Right atrium auricular region (tissue), 2 donors: Measurements from ENCODE around the gene XPNPEP2. TPM values are rescaled to one million over a fixed set of nuclear protein-coding genes. Genes with fewer than 3 reads are reported as not detected.

Experiments used
- DNase-seq: peaks from one replicate; pipeline ENCODE4 v3.0.0-alpha.2; 2019; ENCODE audit warnings: low spot score
- H3K27ac ChIP-seq, 2 donors: fragments of 200-600 bp; sonication (generic); 1 replicate in 1 of 2; 2 replicates in 1 of 2; pipeline ENCODE4 v1.5.1; 2016 to 2019
- H3K27me3 ChIP-seq, 2 donors: fragments of 200-600 bp; sonication (generic); one replicate each; pipeline versions ENCODE4 v1.5.1 to v1.6.0; 2017 to 2019
- H3K36me3 ChIP-seq: fragments of 200-600 bp; sonication (generic); one replicate; pipeline ENCODE4 v1.5.1; 2016
- H3K4me1 ChIP-seq, 2 donors: fragments of 200-600 bp; sonication (generic); one replicate each; pipeline versions ENCODE4 v1.5.1 to v1.6.0; 2017 to 2019
- H3K4me3 ChIP-seq, 2 donors: fragments of 200-600 bp; sonication (generic); 1 replicate in 1 of 2; 2 replicates in 1 of 2; pipeline ENCODE4 v1.5.1; 2017 to 2019; ENCODE audit warnings: mild to moderate bottlenecking in 1 of 2, moderate library complexity in 1 of 2
- H3K9me3 ChIP-seq, 2 donors: fragments of 200-600 bp; sonication (generic); one replicate each; pipeline ENCODE4 v1.5.1; 2019
- total RNA-seq, 2 donors: library from RNA; depleted of rRNA; stranded (reverse); fragments of >200 nt; gene quantifications; one replicate each; pipeline ENCODE4 v1.1.0, GENCODE V29; 2016
- TF ChIP-seq, protein P1 (sequence below), 2 donors: fragments of 200-600 bp; sonication (generic); IDR thresholded peaks; one replicate each; pipeline ENCODE4 v1.5.1; 2019; ENCODE audit warnings: antibody characterized with exemption in 2 of 2

Gene XPNPEP2
- total RNA-seq, 2 donors from 2014 or later = 2.0 to 3.5 TPM

DNA sequence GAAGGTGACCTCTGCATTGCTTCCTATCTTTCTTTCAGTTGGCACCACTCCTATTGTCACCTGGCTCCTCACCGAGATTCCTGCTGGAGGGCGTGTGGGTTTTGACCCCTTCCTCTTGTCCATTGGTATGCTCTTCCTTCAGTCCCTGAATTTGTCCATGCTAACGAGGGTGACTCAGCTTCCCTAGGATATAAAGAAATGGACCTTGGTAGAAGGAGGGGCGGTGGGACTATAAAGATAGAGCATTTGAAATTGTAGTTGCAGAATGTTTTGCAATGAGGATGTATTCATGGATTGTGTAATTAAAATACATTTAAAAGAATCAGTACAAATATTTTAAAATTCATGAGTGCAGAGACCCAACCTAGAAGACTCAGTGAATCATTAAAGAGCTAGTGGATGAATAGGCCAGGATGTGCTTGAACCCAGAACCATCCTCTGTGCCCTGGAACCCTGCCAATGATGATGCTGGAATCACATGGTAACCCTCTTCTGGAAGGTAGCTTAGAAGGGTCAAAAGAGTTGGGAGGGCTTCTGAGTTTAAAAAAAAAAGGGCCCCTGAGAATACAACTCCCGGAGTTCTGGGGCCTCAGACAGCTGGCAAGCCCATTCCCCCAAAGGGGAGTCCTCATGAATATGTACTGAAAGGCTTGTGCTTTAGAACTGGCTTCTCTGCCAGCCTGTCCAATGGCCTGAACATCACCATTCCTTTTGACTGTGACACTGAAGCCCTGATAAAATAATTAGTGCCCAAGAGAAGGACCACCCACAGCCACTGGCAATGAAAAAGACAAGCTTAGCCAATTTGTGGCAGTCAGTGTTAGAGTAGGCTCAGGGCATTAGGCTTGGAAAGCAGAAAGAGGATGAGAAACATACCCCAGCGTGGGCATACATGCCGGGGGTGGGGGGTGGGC is 8.0 kb downstream of the XPNPEP2 start:
- Histone ChIP-seq H3K4me1 (no peaks in the 10 kb centered on the region), H3K4me3 (no peak overlapping the region), H3K27me3 (no peaks in the 10 kb centered on the region), H3K27ac (no peak overlapping the region), H3K9me3 (no peaks in the 10 kb centered on the region), H3K36me3 (no peaks in the 10 kb centered on the region)
- no peak for DNase-seq
- TF ChIP-seq, protein P1, sequence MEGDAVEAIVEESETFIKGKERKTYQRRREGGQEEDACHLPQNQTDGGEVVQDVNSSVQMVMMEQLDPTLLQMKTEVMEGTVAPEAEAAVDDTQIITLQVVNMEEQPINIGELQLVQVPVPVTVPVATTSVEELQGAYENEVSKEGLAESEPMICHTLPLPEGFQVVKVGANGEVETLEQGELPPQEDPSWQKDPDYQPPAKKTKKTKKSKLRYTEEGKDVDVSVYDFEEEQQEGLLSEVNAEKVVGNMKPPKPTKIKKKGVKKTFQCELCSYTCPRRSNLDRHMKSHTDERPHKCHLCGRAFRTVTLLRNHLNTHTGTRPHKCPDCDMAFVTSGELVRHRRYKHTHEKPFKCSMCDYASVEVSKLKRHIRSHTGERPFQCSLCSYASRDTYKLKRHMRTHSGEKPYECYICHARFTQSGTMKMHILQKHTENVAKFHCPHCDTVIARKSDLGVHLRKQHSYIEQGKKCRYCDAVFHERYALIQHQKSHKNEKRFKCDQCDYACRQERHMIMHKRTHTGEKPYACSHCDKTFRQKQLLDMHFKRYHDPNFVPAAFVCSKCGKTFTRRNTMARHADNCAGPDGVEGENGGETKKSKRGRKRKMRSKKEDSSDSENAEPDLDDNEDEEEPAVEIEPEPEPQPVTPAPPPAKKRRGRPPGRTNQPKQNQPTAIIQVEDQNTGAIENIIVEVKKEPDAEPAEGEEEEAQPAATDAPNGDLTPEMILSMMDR (IDR thresholded peaks at IDR 0.05) = no peak

DNA sequence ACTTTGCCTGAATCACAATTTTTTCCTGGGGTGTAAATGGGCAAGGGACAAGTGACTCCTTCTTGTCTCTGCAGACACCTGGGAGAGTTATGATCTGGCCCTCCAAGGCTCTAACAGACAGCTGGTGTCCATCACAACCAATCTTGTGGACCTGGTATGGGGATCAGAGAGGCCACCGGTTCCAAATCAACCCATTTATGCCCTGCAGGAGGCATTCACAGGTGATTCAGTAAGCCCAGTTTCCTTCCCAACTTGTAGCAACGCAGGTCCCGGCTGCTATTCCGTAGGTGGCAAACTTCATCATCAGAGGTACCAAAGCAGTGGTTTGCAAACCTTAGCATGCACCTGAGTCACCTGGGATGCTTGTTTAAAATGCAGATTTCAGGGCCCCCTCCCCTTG is 8.8 kb downstream of the XPNPEP2 start:
- Histone ChIP-seq H3K27me3 (no peaks in the 10 kb centered on the region), H3K36me3 (no peaks in the 10 kb centered on the region), H3K4me3 (no peak overlapping the region), H3K27ac (no peak overlapping the region), H3K9me3 (no peaks in the 10 kb centered on the region), H3K4me1 (no peaks in the 10 kb centered on the region)
- TF ChIP-seq, protein P1 (IDR thresholded peaks at IDR 0.05) = no peak
- DNase-seq = no peak

DNA sequence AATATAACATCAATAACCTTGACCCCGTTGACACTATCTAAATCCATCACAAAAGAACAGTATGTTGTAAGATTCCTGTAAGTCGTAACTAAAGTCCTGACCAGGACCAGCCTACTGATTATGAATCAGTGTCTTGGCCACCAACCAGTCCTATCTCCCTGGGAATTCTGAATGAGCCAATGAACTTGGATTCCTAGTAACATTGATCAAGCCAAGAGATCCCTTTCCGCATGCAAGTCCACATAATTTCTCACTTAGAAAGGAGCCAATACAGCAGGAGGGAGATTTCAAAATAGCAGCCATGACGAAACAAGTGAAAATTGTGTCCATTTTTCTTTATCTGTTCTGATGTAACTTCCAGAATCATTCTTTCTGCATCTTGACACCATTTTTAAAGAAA is 9.5 kb downstream of the XPNPEP2 start:
- Histone ChIP-seq H3K4me3 (no peak overlapping the region), H3K36me3 (no peaks in the 10 kb centered on the region), H3K4me1 (no peaks in the 10 kb centered on the region), H3K27ac (peak overlapping the region in 1 of 2 donors; percentile 16), H3K9me3 (no peaks in the 10 kb centered on the region), H3K27me3 (no peaks in the 10 kb centered on the region)
- no peak for DNase-seq
- TF ChIP-seq, protein P1 (IDR thresholded peaks at IDR 0.05) = no peak

DNA sequence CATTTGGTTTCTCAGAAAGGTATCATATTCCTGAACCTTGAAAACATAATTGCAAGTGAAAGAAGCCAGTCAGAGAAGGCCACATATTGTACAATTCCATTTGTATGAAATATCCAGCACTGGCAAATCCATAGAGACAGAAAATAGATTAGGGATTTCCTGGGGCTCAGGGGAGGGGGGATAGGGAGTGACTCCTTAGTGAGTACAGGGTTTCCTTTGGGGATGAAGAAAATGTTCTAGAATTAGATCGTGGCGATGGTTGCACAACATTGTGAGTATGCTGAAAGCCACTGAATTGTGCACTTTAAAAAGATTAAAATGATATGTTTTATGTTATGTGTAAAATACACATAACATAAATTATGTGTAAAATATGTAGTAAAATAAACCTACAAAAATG is 10.3 kb downstream of the XPNPEP2 start:
- DNase-seq = no peak
- H3K4me1 ChIP-seq = no peaks in the 10 kb centered on the region
- H3K4me3 ChIP-seq = no peak overlapping the region
- peak overlapping the region in 1 of 2 donors; percentile 16 for H3K27ac ChIP-seq
- TF ChIP-seq, protein P1 (IDR thresholded peaks at IDR 0.05) = no peak
- no peaks in the 10 kb centered on the region for H3K36me3 ChIP-seq
- H3K9me3 ChIP-seq = no peaks in the 10 kb centered on the region
- H3K27me3 ChIP-seq = no peaks in the 10 kb centered on the region

DNA sequence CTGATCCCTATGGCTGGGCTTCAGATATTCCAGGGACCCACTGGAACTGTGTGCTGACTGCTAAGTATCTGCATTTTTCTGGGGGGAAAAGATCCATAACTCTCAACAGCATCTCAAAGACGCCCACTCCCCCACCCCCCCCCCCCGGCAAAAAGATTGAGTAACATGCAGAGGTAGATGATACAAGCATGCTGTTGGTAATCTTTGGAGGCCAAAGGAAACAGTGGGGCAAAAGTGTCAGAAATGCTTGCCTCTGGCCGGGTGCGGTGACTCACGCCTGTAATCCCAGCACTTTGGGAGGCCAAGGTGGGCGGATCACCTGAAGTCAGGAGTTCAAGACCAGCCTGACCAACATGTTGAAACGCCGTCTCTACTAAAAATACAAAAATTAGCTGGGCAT is 12.2 kb downstream of the XPNPEP2 start:
- Histone ChIP-seq H3K4me3 (no peak overlapping the region), H3K27me3 (no peaks in the 10 kb centered on the region), H3K36me3 (no peaks in the 10 kb centered on the region), H3K9me3 (no peaks in the 10 kb centered on the region), H3K4me1 (no peaks in the 10 kb centered on the region), H3K27ac (no peak overlapping the region)
- DNase-seq = no peak
- TF ChIP-seq, protein P1 (IDR thresholded peaks at IDR 0.05) = no peak
